Calu3 (cell line): ENCODE data around the gene GAS5. TPM values are rescaled to one million over a fixed set of nuclear protein-coding genes. Genes with fewer than 3 reads are reported as not detected.

ENCODE experiments used
- BruUV-seq: library from RNA; stranded (reverse); fragments of 400-500 nt; replicated peaks from 2 replicates; lab custom pipeline; 2021; lab: Mats Ljungman, UMichigan
- CTCF ChIA-PET: fragments of 300-600 bp; sonication (Branson Sonifier 250); formaldehyde crosslinking; loops from one replicate; lab custom pipeline; 2022; ENCODE audit warnings: antibody characterized with exemption; lab: Charles Lee
- DNase-seq: peaks from one replicate; pipeline ENCODE4 v3.0.0; 2022
- H3K27ac Mint-ChIP-seq: one replicate; pipeline ENCODE4 v1.8.0; 2022; ENCODE audit warnings: mixed read lengths; ENCODE audit not compliant: unreplicated experiment
- H3K27me3 Mint-ChIP-seq: one replicate; pipeline ENCODE4 v1.8.0; 2022; ENCODE audit warnings: mixed read lengths; ENCODE audit not compliant: unreplicated experiment
- H3K36me3 Mint-ChIP-seq: one replicate; pipeline ENCODE4 v1.8.0; 2022; ENCODE audit warnings: mild to moderate bottlenecking, moderate library complexity, mixed read lengths; ENCODE audit not compliant: insufficient read depth, unreplicated experiment
- H3K4me1 Mint-ChIP-seq: one replicate; pipeline ENCODE4 v1.8.0; 2022; ENCODE audit warnings: mild to moderate bottlenecking, low read depth, mixed read lengths; ENCODE audit not compliant: unreplicated experiment
- H3K4me3 Mint-ChIP-seq: one replicate; pipeline ENCODE4 v1.8.0; 2022; ENCODE audit warnings: mild to moderate bottlenecking, low read depth, moderate library complexity, mixed read lengths; ENCODE audit not compliant: unreplicated experiment
- H3K9me3 Mint-ChIP-seq: one replicate; pipeline ENCODE4 v1.8.0; 2022; ENCODE audit warnings: low read depth, mixed read lengths; ENCODE audit not compliant: unreplicated experiment
- CTCF ChIP-seq: fragments of 200-600 bp; IDR thresholded peaks from one replicate; pipeline ENCODE4 v1.8.0; 2022; ENCODE audit warnings: antibody characterized with exemption; ENCODE audit not compliant: unreplicated experiment
- intact Hi-C: fragments of 100-400 bp; cut with micrococcal nuclease; formaldehyde crosslinking; loops from one replicate; pipeline ENCODE4 v1.10.0; 2022; ENCODE audit not compliant: unreplicated experiment
- total RNA-seq: library from RNA; stranded (reverse); gene quantifications from 2 replicates; pipeline ENCODE4 v1.2.3, GENCODE V29; 2022

The GAS5 gene
- total RNA-seq, 1 experiment from 2014 or later = 367 TPM

- DNase-seq = no peak
- Mint-ChIP-seq H3K9me3 (no peaks in the 10 kb centered on the region), H3K27me3 (peaks cover 13% of the 10 kb centered on the region), H3K4me1 (peaks cover 28% of the 10 kb centered on the region), H3K27ac (peak overlapping the region; percentile 100), H3K36me3 (peaks cover 76% of the 10 kb centered on the region), H3K4me3 (peak overlapping the region; percentile 81)
- BruUV-seq = no TSS peak
- no peak for TF ChIP-seq CTCF
- intact Hi-C loops = loop anchor here (5.0 kb wide), 2 partner anchors 156 to 206 kb away; partner anchors contain the start of gene RC3H1
- CTCF ChIA-PET = no interaction called here
These were observed 1.2 kb downstream of the GAS5 start for GRCh38 chr1:173866413-173867115.

- no peak for TF ChIP-seq CTCF
- Mint-ChIP-seq H3K4me3 (peak overlapping the region; percentile 81), H3K36me3 (peaks cover 85% of the 10 kb centered on the region), H3K27me3 (peaks cover 13% of the 10 kb centered on the region), H3K9me3 (no peaks in the 10 kb centered on the region), H3K27ac (peak overlapping the region; percentile 100), H3K4me1 (peaks cover 28% of the 10 kb centered on the region)
- DNase-seq = no peak
- no TSS peak for BruUV-seq
- CTCF ChIA-PET = no interaction called here
- intact Hi-C loops = loop anchor here (5.0 kb wide), 2 partner anchors 157 to 207 kb away; partner anchors contain the start of gene RC3H1
These were observed 2.2 kb downstream of the GAS5 start for GRCh38 chr1:173865468-173866164.

- peaks cover 28% of the 10 kb centered on the region for H3K4me1 Mint-ChIP-seq
- no peak for DNase-seq
- peaks cover 97% of the 10 kb centered on the region for H3K36me3 Mint-ChIP-seq
- CTCF ChIA-PET = interaction anchor here (0.6 to 0.7 kb wide), 2 partner anchors 214 to 291 kb away, joined by 5 to 6 read pairs; no protein-coding TSS in a partner anchor
- peak overlapping the region; percentile 81 for H3K4me3 Mint-ChIP-seq
- TF ChIP-seq CTCF = no peak
- H3K9me3 Mint-ChIP-seq = no peaks in the 10 kb centered on the region
- peak overlapping the region; percentile 100 for H3K27ac Mint-ChIP-seq
- no TSS peak for BruUV-seq
- H3K27me3 Mint-ChIP-seq = peaks cover 13% of the 10 kb centered on the region
- intact Hi-C loops = no loop called here
These were observed 3.5 kb downstream of the GAS5 start for GRCh38 chr1:173864179-173864867.
